NCI-H510A (cell line): ENCODE measurements around the gene SCFD2.
"Not testable (repeated sequence)": the region's sequence is repeated elsewhere in the genome, so short reads cannot be mapped to it uniquely, and the experiment has no call there.

Experiments used
- DNase-seq: peaks from one replicate; lab custom pipeline; 2025; lab: John Stamatoyannopoulos, UW

The SCFD2 gene

DNA sequence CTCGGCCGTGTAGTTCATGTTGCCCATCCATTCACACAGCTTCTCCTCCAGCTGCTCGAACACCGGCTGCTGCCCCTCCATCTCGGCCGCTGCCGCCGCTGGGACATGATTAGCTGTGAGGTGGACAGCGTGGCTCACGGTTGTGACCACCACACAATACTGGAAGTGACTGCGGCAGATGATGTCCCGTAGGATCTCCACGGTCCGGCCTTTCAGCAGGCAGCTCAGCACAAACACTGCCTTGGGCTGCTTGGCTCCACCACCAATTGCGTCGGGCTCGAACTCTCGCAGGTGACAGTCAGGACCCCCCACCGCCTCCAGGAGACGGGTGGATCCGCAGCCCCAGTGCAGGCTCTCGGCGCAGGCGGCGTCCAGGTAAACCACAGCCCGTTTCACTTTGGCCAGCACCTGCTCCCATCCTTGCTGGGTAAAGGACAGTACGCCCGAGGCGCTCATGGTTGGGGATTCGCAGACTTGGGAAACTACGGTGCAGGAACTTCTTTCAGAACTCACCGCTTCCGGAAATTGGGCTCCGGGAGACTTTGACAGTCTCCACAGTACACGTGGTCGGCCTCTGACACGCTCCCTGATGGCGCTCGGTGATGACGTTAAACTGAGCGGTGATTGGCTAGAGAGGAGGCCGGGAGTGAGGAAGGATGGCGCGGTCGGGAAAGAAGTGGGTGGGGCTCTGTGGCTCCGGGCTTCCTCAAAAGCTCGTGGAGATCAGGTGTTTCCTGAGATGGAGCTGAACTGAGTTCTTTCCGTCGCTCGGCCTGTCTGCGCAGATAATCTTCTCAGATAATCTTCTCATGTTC lies at the start of gene SCFD2:
Gene SCFD2, minus strand, starts transcription at position 576 of the 815 bp plus-strand sequence.
- DNase-seq = peak; percentile 97

DNA sequence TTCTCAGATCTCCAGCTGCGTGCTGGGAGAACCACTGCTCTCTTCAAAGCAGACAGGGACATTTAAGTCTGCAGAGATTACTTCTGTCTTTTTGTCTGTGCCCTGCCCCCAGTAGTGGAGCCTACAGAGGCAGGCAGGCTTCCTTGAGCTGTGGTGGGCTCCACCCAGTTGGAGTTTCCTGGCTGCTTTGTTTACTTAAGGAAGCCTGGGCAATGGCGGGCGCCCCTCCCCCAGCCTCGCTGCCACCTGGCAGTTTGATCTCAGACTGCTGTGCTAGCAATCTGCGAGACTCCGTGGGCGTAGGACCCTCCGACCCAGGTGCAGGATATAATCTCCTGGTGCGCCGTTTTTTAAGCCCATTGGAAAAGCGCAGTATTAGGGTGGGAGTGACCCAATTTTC lies 43.6 kb upstream of the SCFD2 start:
- DNase-seq = not testable (repeated sequence)

DNA sequence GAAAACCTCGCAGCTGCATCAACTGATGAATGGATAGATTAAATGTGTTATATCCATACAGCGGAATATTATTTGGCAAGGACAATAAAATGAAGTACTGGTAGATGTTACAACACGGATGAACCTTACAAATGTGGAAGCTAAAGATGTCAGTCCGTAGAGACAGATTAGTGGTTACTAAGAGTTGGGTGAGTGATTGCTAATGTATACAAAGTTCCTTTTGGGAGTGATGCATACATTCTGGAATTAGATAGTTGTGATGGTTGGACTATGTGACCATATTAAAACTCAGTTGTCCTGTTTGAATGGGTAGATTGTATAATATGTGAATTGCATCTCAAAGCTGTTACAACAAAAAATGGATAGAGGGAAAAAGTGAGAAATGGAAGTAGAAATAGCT lies 14.4 kb upstream of the SCFD2 start:
- no peak for DNase-seq

DNA sequence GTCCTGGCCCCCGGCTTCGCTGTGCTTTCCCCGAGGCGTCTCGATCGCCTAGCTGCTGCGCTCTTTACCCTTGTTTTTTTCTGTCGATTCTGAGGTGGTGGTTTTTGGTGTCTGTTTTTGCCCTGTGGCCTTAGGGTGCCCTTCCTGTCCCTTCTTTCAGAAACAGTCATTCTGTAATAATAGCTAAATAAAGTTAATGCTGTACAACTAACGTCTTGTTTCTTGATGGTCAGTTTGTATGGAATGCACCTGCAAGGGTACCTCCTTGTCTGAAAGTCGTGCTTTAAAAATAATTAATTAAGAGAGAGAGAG lies 12.3 kb upstream of the SCFD2 start:
- DNase-seq = no peak

DNA sequence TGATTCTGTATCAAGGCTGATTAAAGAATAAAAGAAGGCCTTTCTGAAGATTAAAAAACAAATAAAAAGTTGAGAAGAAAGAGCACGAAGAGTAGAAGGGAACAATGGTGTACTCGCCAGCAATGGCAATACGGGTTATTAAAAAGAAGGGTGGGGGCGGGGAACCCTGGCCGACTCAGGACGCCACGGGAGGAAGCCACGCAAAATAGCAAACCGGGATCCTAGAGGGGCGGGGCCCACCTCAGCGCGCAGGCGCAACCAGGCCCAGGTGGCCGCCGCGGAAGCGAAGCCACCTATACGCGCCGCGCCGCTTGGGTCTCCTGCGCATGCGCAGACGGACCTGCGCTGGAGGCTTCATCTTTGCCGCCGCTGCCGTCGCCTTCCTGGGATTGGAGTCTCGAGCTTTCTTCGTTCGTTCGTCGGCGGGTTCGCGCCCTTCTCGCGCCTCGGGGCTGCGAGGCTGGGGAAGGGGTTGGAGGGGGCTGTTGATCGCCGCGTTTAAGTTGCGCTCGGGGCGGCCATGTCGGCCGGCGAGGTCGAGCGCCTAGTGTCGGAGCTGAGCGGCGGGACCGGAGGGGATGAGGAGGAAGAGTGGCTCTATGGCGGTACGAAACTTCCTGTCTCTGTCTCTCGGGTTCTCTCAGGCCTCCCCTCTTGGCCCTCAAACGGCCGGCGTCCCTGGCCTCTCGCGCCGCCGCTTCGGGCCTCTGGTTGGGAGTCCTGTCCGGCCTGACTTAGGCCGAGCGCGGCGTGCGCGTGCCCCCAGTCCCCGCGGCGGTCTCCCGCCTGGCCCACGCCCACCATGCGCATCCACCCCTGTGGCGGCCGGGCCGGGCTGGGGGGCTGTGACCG lies 11.7 kb upstream of the SCFD2 start, which contains the start of gene FIP1L1:
Gene FIP1L1, plus strand, starts transcription at position 323 of the 852 bp plus-strand sequence. Its CDS starts 198 bp downstream, at position 521.
- peak; percentile 92 for DNase-seq

DNA sequence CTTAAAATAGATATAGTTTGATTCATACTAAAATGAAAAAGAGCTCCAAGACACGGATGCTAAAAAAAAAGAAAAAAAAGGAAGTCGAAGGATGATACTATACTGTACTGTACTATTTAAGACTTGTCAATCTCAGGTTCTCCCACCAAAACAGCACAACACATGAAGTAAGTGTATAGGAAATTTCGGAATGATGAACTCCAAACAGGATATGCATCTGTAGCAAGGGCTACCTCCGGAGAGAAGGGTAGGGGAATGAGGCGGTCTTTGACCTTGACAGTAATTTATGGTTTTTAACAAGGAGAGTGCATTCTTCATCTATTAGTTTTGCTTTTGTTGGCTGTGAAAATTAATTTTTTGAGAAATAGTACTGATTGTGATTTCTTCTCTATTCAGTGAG lies 11.0 kb upstream of the SCFD2 start:
- DNase-seq = no peak

DNA sequence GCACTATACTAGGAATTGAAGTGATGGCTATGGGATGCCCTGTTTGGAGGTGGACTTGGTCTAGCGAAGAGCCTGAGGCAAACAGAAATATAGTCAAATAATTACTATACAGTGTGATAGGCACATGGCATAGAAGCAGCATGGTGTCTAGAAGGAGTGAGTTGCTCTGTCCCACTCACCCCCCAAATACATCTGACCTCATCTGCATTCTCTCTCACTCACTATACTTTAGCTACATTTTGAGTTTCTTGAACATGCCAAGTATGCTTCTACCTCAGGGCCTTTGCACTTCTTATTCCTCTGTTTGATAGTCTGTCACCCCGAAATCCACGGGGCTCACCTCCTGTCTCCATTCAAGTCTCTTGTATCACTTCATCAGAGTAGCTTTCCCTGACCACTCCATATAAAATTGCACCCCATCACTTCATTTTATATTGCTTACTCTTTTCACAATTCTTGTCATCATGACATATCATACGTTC lies 9.0 kb upstream of the SCFD2 start:
- DNase-seq = no peak

DNA sequence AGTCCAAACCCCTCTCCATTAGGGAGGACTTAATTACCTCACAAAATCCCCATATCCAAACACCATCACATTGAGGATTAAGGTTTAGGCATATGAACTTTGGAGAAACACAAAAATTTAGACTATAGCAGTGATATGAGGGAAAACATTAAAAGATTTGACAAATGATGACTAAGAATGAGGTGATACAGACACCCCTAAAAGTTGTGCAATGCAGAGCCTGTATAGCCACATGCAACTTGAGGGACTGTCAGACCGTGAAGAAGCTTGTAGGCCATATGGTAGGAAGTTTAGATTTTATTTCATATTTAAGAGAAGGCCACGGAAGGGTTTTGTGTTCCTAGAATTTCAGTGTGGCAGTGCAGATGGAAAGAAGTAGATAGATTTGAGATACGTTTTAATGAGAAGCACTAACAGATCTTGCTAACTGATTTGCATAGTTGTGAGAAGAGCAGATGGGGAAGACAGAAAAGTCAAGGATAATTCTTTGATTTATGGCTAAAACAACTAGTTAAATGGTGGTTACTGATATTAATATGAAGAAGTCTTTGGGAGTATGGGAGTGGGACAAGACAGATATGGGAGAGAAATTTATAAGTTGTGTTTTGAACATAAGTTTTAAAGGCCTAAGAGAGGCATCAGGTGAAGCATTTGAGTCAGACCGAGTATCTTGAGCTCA lies 6.1 kb upstream of the SCFD2 start:
- no peak for DNase-seq

DNA sequence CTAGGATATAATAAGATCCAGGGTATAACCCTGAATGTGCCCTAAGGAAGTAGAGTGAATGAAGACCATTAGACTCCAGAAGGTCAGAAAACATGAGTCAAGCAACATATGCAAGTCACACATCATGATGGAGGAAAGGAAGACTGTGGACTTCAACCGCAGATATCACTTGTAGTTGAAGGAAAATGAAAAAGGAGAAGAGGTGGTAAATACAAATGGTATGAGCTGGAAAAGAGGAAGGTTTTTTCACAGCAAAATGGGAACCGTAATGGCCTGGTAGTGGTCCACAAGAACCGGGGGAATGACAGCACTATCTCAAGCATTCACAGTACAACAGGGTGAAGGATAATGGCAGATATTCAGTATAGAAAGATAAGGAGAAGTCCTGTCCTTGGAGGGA lies 5.2 kb upstream of the SCFD2 start:
- no peak for DNase-seq

DNA sequence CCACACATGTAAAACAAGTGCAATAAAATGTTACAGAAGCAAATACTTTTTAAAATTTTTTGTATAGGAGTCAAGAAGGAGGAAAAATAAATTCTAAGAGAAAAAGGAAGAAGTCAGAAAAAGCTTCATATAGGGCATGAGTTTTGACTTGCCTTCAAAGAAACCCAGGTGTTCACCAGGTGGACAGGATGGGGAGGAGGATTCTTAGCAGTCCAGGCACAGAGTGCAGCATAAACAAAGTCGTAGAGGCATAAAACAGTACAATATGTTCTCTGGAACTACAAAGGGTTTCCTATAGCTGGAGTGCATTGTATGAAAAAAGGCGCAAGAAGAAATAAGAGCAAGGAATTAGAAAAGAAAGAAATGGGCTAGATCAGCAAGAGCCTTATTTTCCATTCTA lies 1.9 kb upstream of the SCFD2 start:
- DNase-seq = no peak

DNA sequence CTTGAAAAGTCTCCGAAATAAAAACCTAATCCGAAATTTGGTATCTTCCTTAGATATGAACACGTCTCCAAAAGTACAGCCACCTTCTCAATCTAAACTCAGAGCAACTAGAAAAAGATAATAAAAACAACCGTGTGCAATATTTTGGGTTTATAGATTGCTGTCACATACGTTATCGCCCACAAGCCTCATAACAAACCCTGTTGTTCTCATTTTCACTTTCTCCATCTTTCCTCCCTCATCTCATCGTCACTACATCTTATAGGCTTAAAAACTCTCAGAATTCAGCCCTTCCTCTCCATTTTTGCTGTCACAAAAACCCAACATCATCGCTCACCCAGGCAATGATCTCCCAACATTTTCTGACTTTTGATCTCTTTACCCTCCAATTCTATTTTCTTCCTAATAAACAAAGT lies 448 bp upstream of the SCFD2 start:
- DNase-seq = no peak

DNA sequence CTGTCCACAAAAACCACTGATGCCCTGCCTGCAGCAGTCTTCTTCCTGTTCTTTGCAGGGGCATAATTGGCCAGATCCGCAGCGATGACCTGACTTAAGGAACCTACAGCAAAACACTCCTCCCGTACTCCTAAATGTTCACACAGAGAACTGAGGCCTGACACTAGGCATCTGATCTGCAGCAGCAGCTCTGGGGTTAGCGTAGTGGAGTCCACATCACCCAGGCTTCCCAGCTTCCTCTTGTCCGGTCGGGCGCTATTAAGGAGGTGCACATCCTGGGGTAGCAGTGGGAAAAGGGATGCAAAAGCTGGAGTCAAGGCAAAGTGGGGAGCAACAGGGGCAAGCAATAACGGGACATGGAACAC lies 758 bp downstream of the SCFD2 start:
- peak; percentile 4 for DNase-seq

DNA sequence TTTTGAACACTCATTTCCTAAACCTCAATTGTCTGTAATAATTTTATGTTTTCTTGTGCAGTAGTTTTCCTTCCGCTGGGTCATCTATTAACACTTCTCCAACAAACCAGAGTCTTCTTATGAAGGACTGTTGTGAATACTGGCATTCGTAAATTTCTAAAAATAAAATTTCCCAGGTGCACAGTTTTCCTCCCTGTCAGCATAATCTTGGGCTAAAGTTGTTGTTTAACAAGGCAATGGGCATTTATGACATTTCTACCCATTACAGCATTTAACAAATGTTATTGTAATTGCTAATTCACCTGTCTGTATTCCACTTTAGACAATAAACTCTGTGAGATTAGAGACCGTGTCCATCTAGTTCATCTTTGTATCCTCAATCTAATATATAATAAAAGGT lies 1.2 kb downstream of the SCFD2 start:
- no peak for DNase-seq

DNA sequence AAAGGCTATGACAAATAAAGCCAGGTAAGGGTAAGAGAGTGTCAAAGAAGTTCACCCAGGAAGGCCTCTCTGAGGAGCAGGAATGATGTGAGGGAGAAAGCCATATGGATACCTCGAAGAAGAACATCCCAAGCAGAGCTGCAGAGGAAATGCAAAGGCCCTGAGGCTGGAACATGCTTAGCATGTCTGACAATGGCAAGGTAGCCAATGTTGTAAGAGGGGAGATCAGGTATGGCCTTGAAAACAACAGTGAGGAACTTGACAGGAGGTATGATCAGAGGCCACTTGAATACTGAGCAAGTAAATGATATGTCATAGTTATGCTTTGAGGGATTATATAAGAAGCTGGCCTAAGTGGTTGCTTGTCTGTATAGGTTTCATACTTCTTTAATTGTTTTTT lies 3.8 kb downstream of the SCFD2 start:
- no peak for DNase-seq

DNA sequence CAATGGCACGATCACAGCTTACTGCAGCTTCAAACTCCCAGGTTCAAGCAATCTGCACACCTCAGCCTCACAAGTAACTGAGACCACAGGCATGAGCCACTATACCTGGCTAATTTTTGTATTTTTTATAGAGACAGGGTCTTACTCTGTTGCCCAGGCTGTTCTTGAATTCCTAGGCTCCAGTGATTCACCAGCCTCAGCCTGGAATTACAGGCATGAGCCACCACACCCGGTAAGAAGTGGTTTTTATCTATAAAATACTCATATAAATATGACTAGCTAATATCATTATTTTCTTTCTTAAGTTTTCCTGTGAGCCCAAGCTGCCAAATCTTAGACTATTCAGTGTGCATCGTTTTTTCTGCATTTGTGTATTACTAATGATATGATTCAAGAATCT lies 4.4 kb downstream of the SCFD2 start:
- DNase-seq = no peak

DNA sequence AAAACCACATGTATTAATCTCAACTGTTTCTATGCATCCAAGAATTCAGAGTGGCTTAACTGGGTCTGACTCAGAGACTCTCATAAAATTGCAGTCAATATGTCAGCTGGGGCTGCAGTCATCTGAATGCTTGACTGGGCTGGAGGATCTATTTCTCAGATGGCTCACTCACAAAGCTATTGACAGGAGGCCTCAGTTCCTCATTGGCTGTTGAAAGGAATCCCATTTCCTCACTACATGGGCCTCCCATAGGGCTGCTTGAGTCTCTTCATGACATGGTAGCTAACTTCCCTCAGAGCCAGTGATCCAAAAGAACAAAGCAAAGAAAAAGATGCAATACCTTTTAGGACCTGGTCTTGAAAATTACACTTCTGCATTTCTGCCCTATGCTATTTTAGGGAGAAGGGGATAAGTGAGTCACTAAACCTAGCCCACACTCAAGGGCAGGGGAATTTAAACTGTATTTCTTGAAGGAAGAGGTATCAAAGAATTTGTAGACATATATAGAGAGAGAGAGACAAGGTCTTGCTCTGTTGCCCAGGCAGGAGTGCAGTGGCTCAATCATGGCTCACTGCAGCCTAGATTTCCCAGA lies 9.8 kb downstream of the SCFD2 start:
- no peak for DNase-seq

DNA sequence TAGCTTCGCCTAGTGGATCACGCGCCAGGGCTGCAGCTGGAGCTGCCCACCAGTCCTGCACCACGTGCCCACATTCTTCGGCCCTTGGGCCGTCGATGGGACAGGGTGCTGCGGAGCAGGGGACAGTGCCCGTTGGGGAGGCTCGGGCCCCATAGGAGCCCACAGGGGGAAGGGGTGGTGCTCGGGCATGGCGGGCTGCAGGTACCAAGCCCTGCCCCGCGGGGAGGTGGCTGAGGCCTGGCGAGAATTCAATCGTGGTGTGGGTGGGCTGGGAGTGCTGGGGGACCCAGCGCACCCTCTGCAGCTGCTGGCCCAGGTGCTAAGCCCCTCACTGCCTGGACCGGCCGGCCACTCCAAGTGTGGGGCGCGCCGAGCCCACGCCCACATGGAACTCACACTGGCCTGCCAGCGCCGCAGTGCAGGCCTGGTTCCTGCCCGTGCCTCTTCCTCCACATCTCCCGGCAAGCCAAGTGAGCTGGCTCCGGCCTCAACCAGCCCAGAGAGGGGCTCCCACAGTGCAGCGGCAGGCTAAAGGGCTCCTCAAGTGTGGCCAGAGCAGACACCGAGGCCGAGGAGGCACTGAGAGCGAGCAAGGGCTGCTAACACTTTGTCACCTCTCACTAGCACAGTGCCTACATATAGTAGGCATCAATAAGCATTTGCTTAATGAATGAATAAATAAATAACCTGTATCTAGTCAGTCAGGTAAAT lies 11.7 kb downstream of the SCFD2 start:
- no peak for DNase-seq

DNA sequence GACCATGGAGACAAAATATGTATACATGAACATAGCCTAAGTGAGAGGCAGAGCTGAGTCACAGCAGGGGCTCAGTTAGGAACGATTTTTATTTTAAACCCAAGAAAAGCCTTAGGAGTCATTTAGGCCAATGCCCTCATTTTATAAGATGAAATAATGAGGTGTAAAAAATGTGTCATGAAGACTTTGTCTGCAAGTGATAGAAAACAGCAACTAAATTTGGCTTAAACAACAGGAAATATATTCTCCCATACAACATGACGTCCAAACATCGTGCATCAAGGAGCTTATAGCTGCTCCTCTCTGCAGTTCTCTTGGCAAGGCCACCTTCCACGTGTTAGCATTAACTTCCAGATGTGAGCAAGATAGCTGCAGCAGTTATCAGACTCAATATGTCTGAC lies 16.8 kb downstream of the SCFD2 start:
- no peak for DNase-seq

DNA sequence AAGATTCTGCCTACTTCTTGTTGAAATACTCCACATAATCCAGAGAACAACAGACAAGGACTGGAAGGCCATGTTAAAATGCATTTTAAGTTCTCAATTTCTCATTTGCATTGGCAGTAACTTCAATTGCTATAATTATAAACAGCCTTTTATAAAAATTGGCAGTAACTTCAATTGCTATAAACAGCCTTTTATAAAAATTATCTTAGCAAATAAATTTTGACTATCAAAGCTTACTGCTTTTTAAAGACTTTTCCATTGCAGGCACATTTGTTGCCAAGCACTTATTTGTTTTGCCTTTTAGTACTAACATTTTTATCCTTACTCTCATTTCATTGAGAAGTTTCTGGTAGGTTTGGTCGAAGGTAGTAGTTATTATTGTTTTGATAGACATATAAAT lies 17.8 kb downstream of the SCFD2 start:
- no peak for DNase-seq

DNA sequence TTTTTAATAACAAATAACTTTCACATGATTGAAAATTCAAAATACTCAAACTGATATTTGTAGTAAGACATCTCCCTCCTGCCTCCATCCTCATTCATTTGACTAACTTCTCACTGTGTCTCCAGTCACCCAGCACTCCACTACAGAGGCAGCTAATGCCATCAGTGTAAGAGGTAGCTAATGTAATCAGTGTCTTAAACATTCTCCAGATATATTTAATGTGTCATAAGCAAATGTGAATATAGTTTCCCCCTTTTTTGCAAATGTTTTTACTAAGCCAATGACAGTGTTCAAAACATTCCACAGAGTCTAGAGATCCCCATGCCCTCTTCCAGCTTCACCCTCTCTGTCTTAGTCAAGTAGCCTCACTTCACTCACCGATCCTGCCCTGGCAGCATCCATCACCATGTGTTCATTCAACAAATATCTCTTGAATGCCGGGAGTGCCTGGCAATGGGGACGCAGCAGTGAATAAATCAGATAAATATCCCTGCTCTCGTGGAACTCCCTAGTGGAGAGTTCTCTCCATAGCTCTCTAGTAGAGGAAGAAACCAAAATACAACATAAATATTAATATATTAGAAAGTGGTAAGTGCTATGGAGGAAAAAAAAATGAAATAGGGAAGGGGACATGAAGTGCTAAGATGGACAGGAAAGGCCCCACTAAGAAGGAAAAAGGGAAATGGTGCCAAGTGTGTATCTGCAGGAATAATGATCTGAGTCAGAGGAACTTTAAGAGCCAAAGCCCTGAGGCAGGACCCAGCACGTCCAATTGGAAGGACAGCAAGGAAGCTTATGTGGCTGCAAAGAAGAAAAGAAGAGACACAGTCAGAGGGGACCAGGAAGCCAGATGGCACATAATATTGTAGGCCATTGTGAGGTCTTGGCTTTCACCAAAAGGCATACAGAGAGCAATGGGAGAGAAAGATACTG lies 18.7 kb downstream of the SCFD2 start:
- DNase-seq = no peak

DNA sequence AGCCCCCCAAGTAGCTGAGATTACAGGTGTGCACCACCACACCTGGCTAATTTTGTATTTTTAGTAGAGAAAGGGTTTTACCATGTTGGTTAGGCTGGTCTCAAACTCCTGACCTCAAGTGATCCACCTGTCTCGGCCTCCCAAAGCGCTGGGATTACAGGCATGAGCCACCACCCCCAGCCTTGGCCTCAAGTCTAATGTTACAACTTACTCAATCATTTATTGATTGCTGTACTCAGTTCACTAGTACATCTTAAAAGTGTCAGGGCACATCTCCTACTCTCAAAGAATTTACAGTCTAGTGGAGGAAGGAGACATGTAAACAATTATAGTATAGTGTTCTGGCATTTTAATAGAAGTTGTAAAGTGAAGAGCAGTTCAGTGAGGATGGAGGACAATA lies 19.5 kb downstream of the SCFD2 start:
- not testable (repeated sequence) for DNase-seq
